ENCODE results near the gene LOXL1. TPM values are rescaled to one million over a fixed set of nuclear protein-coding genes. Genes with fewer than 3 reads are reported as not detected.
A peak's percentile ranks its signal among the peaks of the same experiment; 100 is the strongest.

The LOXL1 gene
- total and polyA plus RNA-seq, 9 of the 15 experiments (the other 6 are each of a cell fraction or from before 2014, with no cell fraction given): 0.14 TPM; not detected in 8

DNA sequence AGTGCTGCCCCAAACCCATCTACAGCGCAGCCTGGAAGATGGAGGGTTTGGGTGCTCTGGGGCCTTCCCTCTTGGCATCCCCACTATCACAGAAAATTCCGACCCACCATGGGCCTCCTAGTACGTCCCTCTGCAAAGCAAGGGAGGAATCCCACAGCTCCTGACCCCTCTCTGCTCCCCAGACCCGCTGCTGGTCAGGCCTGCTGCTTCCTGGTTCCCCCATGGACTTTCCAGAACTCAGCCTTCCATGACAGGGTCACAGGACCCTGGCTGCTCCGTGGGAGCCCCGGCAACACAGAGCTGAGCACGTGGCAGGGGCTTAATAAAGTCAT, 3.1 kb upstream of the LOXL1 start:
- BruUV-seq (replicated peaks): no TSS peak
- Histone ChIP-seq H3K9ac (ENCODE audit: insufficient read depth in 1 of 2, low read depth in 2 of 2, low read length in 2 of 2) (no peak overlapping the region), H3K4me1 (replicated peaks in 1 of 2; ENCODE audit: control insufficient read depth in 2 of 2, insufficient read depth in 2 of 2, low read length in 2 of 2) (peaks cover 0 to 26% of the 10 kb centered on the region in 2 experiments; a peak in 4 of 5 replicates), H3K9me3 (replicated peaks; ENCODE audit: control insufficient read depth, insufficient read depth, low read depth, low read length) (no peaks in the 10 kb centered on the region), H3K36me3 (ENCODE audit: control insufficient read depth, insufficient read depth, low read length) (no peaks in the 10 kb centered on the region), H3K9me1 (ENCODE audit: control insufficient read depth, insufficient read depth, low read length) (no peaks in the 10 kb centered on the region), H3K79me2 (ENCODE audit: control insufficient read depth, insufficient read depth, low read length) (no peaks in the 10 kb centered on the region), H3K27ac (ENCODE audit: extremely low read depth, low read depth, low read length) (no peak overlapping the region), H4K20me1 (replicated peaks; ENCODE audit: control insufficient read depth, insufficient read depth, low read length) (no peaks in the 10 kb centered on the region), H3K4me2 (ENCODE audit: insufficient read depth, low read length) (no peak overlapping the region), H3K27me3 (ENCODE audit: control insufficient read depth in 2 of 2, insufficient read depth in 2 of 2, low read length in 2 of 2) (peaks cover 0 to 32% of the 10 kb centered on the region in 2 experiments; a peak in 2 of 5 replicates), H3K4me3 (no peak overlapping the region), H2AFZ (ENCODE audit: low read depth, low read length) (no peak overlapping the region)
- no peak for DNase-seq (ENCODE audit: extremely low read depth in 1 of 4, low spot score in 3 of 4)
- WGBS (ENCODE audit: insufficient coverage, low coverage, missing lambda C conversion rate): 16% methylated on average over 7 of the region's 7 CpGs
- no peak for TF ChIP-seq NFXL1 (CRISPR knock-in tag; IDR thresholded peaks at IDR 0.05)
- TF ChIP-seq, protein P1, sequence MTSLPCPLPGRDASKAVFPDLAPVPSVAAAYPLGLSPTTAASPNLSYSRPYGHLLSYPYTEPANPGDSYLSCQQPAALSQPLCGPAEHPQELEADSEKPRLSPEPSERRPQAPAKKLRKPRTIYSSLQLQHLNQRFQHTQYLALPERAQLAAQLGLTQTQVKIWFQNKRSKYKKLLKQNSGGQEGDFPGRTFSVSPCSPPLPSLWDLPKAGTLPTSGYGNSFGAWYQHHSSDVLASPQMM (CRISPR knock-in tag; IDR thresholded peaks at IDR 0.05): no peak
- ChIA-PET CTCF (ENCODE audit: low intra/inter-chr PET ratio) (no interaction called here), POLR2A (interaction anchor here (0.7 to 1.8 kb wide), 4 partner anchors 12 to 100 kb away, joined by 3 to 7 read pairs (median 3); no protein-coding TSS in a partner anchor)
- no peak for FAIRE-seq
- intact Hi-C loops (cut with micrococcal nuclease): no loop called here
- in situ Hi-C loops (cut with MboI): no loop called here
- no peak for ATAC-seq

DNA sequence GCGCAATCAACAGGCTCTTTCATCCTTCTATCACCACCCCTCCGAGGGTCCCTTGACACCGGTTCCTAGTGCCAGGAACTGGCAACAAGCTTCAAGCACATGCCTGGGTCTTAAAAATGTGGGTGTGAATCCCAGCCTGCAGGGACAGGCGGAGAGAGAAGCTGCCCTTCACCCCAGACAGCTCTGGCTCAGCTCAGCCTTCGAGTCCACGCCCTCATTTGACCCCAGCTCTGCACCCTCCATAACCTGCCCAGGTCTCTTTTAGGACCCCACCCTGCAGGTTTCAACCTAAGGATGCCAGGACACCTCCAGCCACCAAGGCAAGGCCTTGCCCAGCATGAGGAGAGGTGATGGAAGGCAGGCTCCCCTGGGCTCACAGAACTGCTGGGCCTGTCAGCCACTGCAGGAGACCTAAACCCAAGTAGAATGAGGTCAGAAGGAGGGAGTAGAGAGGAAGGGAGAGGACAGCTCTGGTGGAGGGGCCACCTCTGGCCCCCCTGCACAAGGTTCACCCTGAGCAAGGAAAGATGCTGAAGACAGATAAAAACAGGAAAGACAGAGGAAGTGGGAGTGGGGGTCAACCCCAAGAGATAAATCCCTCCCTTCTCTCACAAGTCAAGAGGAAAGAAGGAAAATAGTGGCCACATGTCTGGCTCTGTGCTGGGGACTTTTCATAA, 2.6 kb upstream of the LOXL1 start:
- WGBS (ENCODE audit: insufficient coverage, low coverage, missing lambda C conversion rate): 31% methylated on average over 6 of the region's 6 CpGs

More for the DNA sequence above, 2.6 kb upstream of the LOXL1 start:
- in situ Hi-C loops (cut with MboI): no loop called here
- Histone ChIP-seq H3K9me3 (replicated peaks; ENCODE audit: control insufficient read depth, insufficient read depth, low read depth, low read length) (no peaks in the 10 kb centered on the region), H2AFZ (ENCODE audit: low read depth, low read length) (no peak overlapping the region), H3K4me3 (no peak overlapping the region), H4K20me1 (replicated peaks; ENCODE audit: control insufficient read depth, insufficient read depth, low read length) (no peaks in the 10 kb centered on the region), H3K9ac (ENCODE audit: insufficient read depth in 1 of 2, low read depth in 2 of 2, low read length in 2 of 2) (0 out of 4 replicates have a peak overlapping the region, but pooled peaks of 1 of the 2 experiments have one; percentile 32), H3K27me3 (ENCODE audit: control insufficient read depth in 2 of 2, insufficient read depth in 2 of 2, low read length in 2 of 2) (peaks cover 0 to 33% of the 10 kb centered on the region in 2 experiments; a peak in 2 of 5 replicates), H3K9me1 (ENCODE audit: control insufficient read depth, insufficient read depth, low read length) (no peaks in the 10 kb centered on the region), H3K79me2 (ENCODE audit: control insufficient read depth, insufficient read depth, low read length) (no peaks in the 10 kb centered on the region), H3K27ac (ENCODE audit: extremely low read depth, low read depth, low read length) (no peak overlapping the region), H3K36me3 (ENCODE audit: control insufficient read depth, insufficient read depth, low read length) (no peaks in the 10 kb centered on the region), H3K4me2 (ENCODE audit: insufficient read depth, low read length) (no peak overlapping the region), H3K4me1 (replicated peaks in 1 of 2; ENCODE audit: control insufficient read depth in 2 of 2, insufficient read depth in 2 of 2, low read length in 2 of 2) (peaks cover 0 to 26% of the 10 kb centered on the region in 2 experiments; a peak in 4 of 5 replicates)
- no TSS peak for BruUV-seq (replicated peaks)
- no peak for FAIRE-seq
- ChIA-PET POLR2A (interaction anchor here (0.7 to 1.8 kb wide), 3 partner anchors 12 to 42 kb away, joined by 3 to 7 read pairs (median 3); no protein-coding TSS in a partner anchor), CTCF (ENCODE audit: low intra/inter-chr PET ratio) (no interaction called here)
- intact Hi-C loops (cut with micrococcal nuclease): no loop called here
- no peak for DNase-seq (ENCODE audit: extremely low read depth in 1 of 4, low spot score in 3 of 4)
- TF ChIP-seq POLR3G (IDR thresholded peaks at IDR 0.05; ENCODE audit: extremely low read depth, insufficient read length, insufficient replicate concordance) (no peak), RBFOX2 (IDR thresholded peaks at IDR 0.05; ENCODE audit: low read depth, low read length) (no peak), DMBX1 (CRISPR knock-in tag; IDR thresholded peaks at IDR 0.05; ENCODE audit: borderline replicate concordance) (no peak), KDM5B (IDR thresholded peaks at IDR 0.05; ENCODE audit: insufficient replicate concordance, low read depth, low read length) (no peak)
- TF ChIP-seq, protein P2, sequence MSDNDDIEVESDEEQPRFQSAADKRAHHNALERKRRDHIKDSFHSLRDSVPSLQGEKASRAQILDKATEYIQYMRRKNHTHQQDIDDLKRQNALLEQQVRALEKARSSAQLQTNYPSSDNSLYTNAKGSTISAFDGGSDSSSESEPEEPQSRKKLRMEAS (CRISPR knock-in tag; IDR thresholded peaks at IDR 0.05): peak; percentile 24; the same call in 1 of the 2 replicates
- TF ChIP-seq, protein P3, sequence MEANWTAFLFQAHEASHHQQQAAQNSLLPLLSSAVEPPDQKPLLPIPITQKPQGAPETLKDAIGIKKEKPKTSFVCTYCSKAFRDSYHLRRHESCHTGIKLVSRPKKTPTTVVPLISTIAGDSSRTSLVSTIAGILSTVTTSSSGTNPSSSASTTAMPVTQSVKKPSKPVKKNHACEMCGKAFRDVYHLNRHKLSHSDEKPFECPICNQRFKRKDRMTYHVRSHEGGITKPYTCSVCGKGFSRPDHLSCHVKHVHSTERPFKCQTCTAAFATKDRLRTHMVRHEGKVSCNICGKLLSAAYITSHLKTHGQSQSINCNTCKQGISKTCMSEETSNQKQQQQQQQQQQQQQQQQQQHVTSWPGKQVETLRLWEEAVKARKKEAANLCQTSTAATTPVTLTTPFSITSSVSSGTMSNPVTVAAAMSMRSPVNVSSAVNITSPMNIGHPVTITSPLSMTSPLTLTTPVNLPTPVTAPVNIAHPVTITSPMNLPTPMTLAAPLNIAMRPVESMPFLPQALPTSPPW (CRISPR knock-in tag; IDR thresholded peaks at IDR 0.05): peak; percentile 39; the same call in 1 of the 2 replicates
- no peak for ATAC-seq

Data from K562 (cell line).